Spleen (tissue), 3 donors: ENCODE results near the gene MAP1LC3B2.

Experiments
- POLR2A ChIP-seq, 3 donors: fragments of 450-650 bp; IDR thresholded peaks; one replicate each; pipeline ENCODE4 v1.5.1; 2017; ENCODE audit warnings: antibody characterized with exemption in 3 of 3, mild to moderate bottlenecking in 1 of 3
- POLR2AphosphoS5 ChIP-seq, 3 donors: sonication (generic); formaldehyde crosslinking; IDR thresholded peaks; one replicate each; pipeline ENCODE4 v1.5.1; 2017; ENCODE audit warnings: antibody characterized with exemption in 3 of 3

DNA sequence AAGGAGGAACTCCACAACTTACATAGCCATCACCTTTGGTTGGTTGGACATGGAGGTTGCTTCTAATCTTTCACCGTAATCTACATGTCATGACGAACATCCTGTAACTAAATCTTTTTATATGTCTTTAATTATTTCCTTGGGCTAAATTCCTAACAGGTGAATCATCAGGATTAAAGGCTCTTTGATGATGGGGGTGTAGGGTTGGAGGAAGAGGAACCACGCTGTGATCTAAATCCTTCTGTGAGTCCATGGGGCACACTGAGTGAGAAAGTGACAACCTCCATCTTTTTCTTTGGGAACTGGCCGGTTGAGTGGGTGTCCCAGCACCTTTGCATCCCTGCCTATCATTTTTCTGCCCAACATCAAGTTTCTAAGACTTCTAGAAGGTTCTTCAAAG, 31.1 kb upstream of the MAP1LC3B2 start:
- no peak for TF ChIP-seq POLR2A (IDR thresholded peaks at IDR 0.05)
- no peak for TF ChIP-seq POLR2AphosphoS5 (IDR thresholded peaks at IDR 0.05)
